IPS-18a (cell line): ENCODE data around the gene SETD5.

Source experiments
- H3K27ac ChIP-seq: one replicate; pipeline ENCODE4 v1.5.1; 2013; ENCODE audit warnings: low read length
- H3K27me3 ChIP-seq: one replicate; pipeline ENCODE4 v1.6.1; 2013; ENCODE audit warnings: mild to moderate bottlenecking, low read length; ENCODE audit not compliant: control insufficient read depth, insufficient read depth
- H3K36me3 ChIP-seq: one replicate; pipeline ENCODE4 v1.6.1; 2013; ENCODE audit warnings: low read depth, low read length; ENCODE audit not compliant: control insufficient read depth
- H3K4me1 ChIP-seq: one replicate; pipeline ENCODE4 v1.6.1; 2013; ENCODE audit warnings: low read depth, low read length; ENCODE audit not compliant: control insufficient read depth
- H3K4me3 ChIP-seq: one replicate; pipeline ENCODE4 v1.5.1; 2013; ENCODE audit warnings: low read length
- H3K9ac ChIP-seq: one replicate; pipeline ENCODE4 v1.6.1; 2013; ENCODE audit warnings: mild to moderate bottlenecking, low read length, moderate library complexity
- H3K9me3 ChIP-seq: one replicate; pipeline ENCODE4 v1.6.1; 2013; ENCODE audit warnings: low read depth, low read length; ENCODE audit not compliant: control insufficient read depth

Gene SETD5

DNA sequence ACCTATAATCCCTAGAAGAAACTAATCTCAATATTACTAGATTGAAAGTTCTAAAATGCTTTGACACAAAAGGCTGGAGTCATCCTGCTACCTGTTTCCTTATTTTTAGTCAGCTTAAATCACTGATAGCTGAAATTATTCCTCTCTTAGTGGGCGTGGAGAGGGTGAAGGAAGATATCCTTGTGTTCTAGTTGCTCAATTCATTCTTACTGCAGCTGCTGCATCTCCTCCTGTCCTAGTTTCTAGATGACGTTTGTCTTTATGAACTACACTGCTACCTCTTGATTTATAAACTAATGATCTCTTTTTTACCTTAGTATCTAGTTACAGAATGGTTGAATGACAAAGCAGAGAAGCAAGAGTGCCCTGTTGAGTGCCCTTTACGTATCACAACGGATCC is 50.7 kb downstream of the SETD5 start:
- no peak overlapping the region for H3K9ac ChIP-seq
- H3K36me3 ChIP-seq: peaks cover 96% of the 10 kb centered on the region
- H3K27ac ChIP-seq: no peak overlapping the region
- no peaks in the 10 kb centered on the region for H3K9me3 ChIP-seq
- no peaks in the 10 kb centered on the region for H3K4me1 ChIP-seq
- H3K27me3 ChIP-seq: no peaks in the 10 kb centered on the region
- no peak overlapping the region for H3K4me3 ChIP-seq

DNA sequence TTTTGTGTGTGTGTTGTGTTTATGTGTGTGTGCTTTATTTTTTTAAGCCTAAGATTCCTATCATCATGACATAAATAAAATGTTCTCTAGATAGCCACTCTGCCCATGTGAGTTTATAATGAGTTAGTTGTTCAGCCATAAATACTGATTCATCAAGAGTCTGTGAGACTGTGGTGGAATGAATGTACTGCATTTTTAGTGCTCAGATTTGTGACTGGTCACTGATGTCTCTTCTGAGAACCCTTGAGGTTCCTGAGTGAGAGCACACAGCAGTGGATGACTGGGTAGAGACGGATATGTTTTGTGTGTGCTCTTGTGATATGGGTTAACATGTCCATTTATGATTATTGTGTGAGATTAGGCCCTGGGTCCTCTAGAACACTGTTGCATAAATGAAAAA is 51.2 kb downstream of the SETD5 start:
- Histone ChIP-seq H3K4me3 (no peak overlapping the region), H3K9ac (no peak overlapping the region)

DNA sequence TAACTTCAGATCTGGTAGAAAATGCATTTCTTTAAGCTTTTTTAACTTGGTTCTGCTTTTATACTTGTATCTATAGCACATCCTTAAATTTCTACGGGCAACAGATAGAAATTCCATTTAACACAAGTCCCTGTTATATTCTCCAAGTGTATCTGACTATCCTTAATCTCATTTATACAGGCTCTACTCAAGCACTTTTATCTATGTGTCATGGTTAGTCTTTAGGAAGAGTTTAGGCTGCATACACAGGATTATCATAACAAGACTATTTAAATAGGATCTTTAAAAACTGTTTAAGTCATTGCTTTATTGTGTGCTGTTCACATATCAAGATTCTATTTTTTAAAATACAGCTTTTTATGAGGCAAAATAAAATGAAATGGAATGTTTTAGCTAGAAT is 52.7 kb downstream of the SETD5 start:
- Histone ChIP-seq H3K4me3 (no peak overlapping the region), H3K27ac (no peak overlapping the region), H3K36me3 (peaks cover 95% of the 10 kb centered on the region), H3K9ac (no peak overlapping the region), H3K27me3 (no peaks in the 10 kb centered on the region), H3K4me1 (no peaks in the 10 kb centered on the region), H3K9me3 (no peaks in the 10 kb centered on the region)

More for the DNA sequence above, 51.2 kb downstream of the SETD5 start:
- Histone ChIP-seq H3K9me3 (no peaks in the 10 kb centered on the region), H3K27ac (no peak overlapping the region), H3K4me1 (no peaks in the 10 kb centered on the region), H3K36me3 (peaks cover 96% of the 10 kb centered on the region), H3K27me3 (no peaks in the 10 kb centered on the region)

DNA sequence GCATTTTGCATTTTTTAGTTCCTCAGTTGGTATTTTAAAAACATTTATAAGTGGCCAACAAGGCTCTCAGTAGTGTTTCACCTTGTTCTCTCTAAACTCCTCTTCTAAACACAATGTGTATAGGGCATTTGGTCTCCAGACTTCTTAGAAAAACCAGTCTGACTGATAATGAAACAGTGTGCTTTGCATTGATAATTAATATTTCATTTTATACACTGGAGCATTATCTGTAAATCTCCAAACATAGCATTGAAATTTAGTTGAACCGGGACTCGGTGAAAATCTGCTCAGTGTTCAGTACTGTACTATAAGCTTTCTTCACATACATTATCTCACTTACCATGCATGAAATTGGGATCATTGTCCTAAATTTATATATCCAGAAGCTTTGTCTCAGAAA is 53.6 kb downstream of the SETD5 start:
- peaks cover 97% of the 10 kb centered on the region for H3K36me3 ChIP-seq
- H3K9ac ChIP-seq: no peak overlapping the region
- H3K27me3 ChIP-seq: no peaks in the 10 kb centered on the region
- no peaks in the 10 kb centered on the region for H3K9me3 ChIP-seq
- no peaks in the 10 kb centered on the region for H3K4me1 ChIP-seq
- no peak overlapping the region for H3K4me3 ChIP-seq
- H3K27ac ChIP-seq: no peak overlapping the region

DNA sequence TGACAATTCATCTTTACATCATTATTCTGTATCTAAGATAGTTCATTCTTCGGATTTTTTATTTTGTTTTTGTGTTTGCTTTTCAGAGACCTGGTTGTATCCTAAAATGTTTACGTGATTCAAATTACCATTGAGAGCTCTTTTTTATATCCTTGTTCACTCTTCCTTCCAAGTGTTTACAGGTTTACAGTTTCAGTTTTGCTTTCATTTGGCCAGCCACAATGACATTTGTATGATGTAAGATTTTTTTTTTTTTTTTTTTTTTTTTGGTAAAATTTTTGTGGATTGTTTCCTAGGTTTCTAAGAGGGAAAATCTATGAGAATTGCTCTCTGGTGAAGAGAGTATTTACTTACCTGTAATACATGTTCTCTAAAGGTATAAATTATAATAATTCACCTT is 55.0 kb downstream of the SETD5 start:
- Histone ChIP-seq H3K27me3 (no peaks in the 10 kb centered on the region), H3K9ac (no peak overlapping the region), H3K27ac (no peak overlapping the region), H3K9me3 (no peaks in the 10 kb centered on the region), H3K4me3 (no peak overlapping the region), H3K36me3 (peaks cover 90% of the 10 kb centered on the region), H3K4me1 (no peaks in the 10 kb centered on the region)

DNA sequence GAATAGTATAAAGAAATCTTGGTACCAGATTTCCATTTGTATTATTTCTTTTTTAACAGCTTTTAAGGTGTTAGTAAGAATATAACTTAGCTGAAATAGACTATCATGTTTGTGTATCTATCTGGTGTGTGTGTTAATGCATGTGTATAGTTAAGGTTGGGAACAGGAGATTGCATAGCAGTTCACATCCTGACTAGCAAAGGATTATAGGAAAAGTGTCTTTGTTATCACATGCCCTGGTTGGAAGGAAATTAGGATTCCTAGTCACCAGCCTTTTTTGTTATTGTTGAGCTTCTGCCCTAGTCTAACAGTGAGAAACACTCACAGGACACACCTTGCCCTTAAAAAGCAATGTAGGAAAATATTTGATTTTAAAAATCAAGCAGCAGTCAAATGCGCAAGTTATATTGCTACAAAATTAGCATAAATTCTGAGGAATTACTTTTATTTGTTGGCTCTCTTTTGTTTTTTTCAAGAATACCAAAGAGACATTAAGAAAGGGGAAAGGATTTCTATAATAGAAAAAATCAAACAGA is 58.2 kb downstream of the SETD5 start:
- H3K4me1 ChIP-seq: no peaks in the 10 kb centered on the region
- no peak overlapping the region for H3K4me3 ChIP-seq
- peaks cover 83% of the 10 kb centered on the region for H3K36me3 ChIP-seq
- H3K9ac ChIP-seq: no peak overlapping the region
- no peaks in the 10 kb centered on the region for H3K9me3 ChIP-seq
- H3K27me3 ChIP-seq: no peaks in the 10 kb centered on the region
- H3K27ac ChIP-seq: no peak overlapping the region

DNA sequence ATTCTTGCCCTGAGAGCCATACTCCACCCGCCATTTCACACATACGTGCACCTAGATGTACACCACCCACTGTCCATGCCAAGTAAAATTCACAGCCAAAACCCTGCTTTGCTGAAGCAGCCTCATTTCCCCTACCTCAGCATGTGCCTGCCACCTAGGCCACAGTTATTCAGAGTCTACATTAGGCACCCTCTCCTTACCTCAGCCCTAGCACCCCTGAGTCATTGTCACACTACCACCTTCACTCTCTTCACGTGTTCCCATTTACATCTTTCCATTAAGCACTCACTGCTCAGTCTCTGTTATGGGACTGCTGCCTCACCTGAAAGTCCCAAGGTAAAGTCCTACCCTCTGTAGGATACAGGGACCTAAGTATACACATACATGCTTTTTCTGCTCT is 70.0 kb downstream of the SETD5 start:
- Histone ChIP-seq H3K9me3 (no peaks in the 10 kb centered on the region), H3K4me3 (no peak overlapping the region), H3K36me3 (peaks cover 97% of the 10 kb centered on the region), H3K4me1 (no peaks in the 10 kb centered on the region), H3K9ac (no peak overlapping the region), H3K27ac (no peak overlapping the region), H3K27me3 (no peaks in the 10 kb centered on the region)

DNA sequence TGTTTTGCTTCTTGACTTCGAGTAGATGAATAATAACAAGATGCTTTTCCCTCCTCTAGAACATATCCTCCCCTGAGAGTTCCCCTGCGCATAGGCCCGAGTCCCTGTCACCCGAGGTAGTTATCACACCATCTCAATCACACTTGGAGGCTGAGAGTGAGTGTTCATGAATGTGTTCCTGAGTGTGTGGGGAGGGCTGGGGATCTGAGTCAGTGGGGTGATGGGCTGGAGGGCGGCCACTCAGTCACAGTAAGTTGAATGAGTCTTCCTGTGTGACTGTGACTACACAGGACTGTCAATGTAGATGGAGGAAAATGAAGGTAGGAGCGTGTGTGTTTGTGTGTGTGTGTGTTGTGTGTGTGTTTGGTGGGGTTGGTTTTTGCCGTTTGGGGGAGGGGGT is 71.0 kb downstream of the SETD5 start:
- Histone ChIP-seq H3K27me3 (no peaks in the 10 kb centered on the region), H3K4me1 (no peaks in the 10 kb centered on the region), H3K4me3 (no peak overlapping the region), H3K9me3 (no peaks in the 10 kb centered on the region), H3K27ac (no peak overlapping the region), H3K9ac (no peak overlapping the region), H3K36me3 (peaks cover 98% of the 10 kb centered on the region)

DNA sequence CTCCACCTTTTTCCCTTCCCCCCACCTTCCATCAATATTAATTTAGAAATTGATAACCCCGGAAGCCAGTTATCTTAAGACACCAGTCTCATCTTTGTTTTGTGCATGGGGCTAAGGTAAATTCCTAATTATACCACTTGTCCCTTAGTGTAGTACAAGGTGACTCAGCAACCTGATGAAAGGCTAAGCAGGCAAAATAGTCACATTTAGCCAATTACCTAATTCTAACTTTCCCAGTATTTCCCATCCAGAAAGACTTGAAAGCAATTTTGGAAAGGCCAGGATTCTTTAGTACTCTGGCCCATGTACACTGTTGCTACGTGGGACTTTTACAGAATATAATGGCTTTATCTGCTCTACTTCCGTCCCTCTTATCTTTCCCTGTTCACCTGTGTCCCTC is 72.6 kb downstream of the SETD5 start:
- Histone ChIP-seq H3K9ac (no peak overlapping the region), H3K27me3 (no peaks in the 10 kb centered on the region), H3K4me3 (no peak overlapping the region), H3K4me1 (no peaks in the 10 kb centered on the region), H3K27ac (no peak overlapping the region), H3K9me3 (no peaks in the 10 kb centered on the region), H3K36me3 (peaks cover 98% of the 10 kb centered on the region)

DNA sequence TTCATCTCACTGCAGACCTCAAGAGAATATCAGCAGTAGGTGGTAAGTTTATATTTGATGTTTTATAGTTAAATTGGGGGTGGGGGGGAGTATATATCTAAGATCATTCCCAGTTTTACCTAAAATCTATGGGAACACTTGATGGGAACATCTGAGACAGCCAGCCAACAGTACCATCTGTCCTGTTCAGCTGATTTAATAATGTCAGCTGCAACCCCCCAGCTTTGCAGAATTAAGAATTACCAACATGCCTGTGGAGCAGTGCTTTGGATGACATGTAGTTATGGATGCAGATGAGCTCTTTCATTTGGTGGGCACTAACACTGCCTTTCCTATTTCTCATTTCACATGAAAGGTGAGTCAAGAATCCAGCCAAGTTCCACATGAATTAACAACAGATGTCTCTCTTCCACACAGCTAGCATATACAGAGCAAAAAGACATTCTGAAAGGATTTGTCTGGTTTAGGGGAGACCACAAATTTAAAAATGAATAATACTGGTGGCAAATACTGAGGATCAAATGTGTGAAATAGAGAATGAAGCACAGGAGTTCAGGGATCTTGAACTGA is 76.2 kb downstream of the SETD5 start:
- Histone ChIP-seq H3K36me3 (peaks cover 97% of the 10 kb centered on the region), H3K9me3 (no peaks in the 10 kb centered on the region), H3K27me3 (no peaks in the 10 kb centered on the region), H3K27ac (no peak overlapping the region), H3K4me1 (no peaks in the 10 kb centered on the region), H3K4me3 (no peak overlapping the region), H3K9ac (no peak overlapping the region)

DNA sequence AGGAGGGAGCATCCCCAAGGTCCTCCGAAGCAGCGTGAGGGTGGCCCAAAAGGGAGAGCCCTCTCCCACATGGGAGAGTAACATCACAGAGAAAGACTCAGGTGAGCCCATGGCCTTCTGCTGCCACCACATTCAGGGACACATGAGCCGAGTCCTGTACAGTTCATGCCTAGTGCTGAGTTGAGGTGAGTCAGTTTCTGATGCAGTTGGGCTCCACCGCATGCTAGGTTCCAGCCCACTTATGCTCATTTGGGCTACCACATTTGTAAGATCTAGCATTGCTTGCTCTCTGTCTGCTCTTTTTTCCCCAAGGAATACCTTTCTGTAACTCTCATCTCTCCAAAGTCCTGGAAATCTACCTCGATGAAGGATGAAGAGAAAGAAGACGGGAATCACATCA is 77.1 kb downstream of the SETD5 start:
- Histone ChIP-seq H3K9me3 (no peaks in the 10 kb centered on the region), H3K36me3 (peaks cover 97% of the 10 kb centered on the region), H3K27ac (no peak overlapping the region), H3K4me3 (no peak overlapping the region), H3K9ac (no peak overlapping the region), H3K27me3 (no peaks in the 10 kb centered on the region), H3K4me1 (no peaks in the 10 kb centered on the region)

DNA sequence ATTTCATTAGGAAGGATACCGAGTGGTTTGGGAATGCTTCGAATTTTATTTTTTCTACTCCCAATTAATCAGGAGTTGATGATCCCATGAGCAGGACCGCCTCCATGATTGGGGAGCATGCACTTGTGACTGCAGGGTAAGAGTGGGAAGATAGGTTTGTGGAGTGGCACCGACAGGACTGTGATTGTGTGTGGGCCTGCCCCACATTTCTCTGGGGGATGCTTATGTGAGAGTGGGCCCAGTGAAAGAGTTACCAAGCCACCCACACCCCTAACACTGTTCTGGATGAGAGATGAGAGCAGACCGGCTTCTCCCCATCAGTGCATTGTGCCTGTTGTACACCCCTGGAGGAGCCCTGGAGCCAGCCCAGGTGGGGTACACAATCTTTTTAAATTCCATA is 79.5 kb downstream of the SETD5 start:
- no peaks in the 10 kb centered on the region for H3K4me1 ChIP-seq
- H3K9me3 ChIP-seq: no peaks in the 10 kb centered on the region
- no peak overlapping the region for H3K4me3 ChIP-seq
- peaks cover 87% of the 10 kb centered on the region for H3K36me3 ChIP-seq
- no peaks in the 10 kb centered on the region for H3K27me3 ChIP-seq
- H3K9ac ChIP-seq: no peak overlapping the region
- no peak overlapping the region for H3K27ac ChIP-seq
